ENCODE results near the gene FAM193A.

Gene FAM193A

DNA sequence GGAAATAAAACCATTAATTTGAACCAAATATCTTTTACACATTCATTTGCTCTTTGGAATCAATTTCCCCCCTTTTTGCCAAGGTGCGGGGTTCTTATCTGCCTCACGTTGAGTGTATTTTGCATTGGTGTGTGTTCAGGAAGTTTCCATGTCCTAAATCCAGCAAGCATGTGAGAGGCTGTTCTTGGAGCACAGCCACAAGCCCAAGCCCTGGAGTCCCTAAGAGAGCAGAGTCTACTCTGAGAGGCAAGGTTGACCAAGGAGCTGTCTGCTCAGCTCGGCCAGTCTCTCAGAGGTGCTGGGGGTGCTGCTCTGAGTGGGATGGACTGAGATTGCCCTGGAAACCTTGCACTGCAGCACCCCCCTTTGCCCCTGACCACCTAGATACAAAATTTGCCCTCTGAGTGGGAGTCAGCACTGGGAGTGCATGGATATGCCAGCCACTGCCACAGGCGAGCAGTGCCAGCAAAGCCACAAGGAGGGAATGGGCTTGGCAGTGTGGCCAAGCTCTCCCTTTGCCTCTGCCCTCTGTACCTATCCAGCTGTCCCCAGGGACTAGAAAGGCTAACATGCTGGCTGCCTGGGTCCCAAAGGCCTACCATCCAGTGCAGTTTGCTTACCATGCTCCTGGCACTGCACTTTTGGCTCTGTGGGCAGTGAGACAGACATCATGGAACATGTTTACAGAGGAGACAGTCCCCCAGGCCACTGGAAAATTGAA is 20.5 kb upstream of the FAM193A start:
- H3K27ac ChIP-seq (ENCODE audit: low read depth, low read length, poor library complexity, severe bottlenecking): no peak overlapping the region
- no peaks in the 10 kb centered on the region for H3K27me3 ChIP-seq (ENCODE audit: insufficient read depth, low read length)
- no peaks in the 10 kb centered on the region for H4K20me1 ChIP-seq (ENCODE audit: insufficient read depth, low read length)
- H2AFZ ChIP-seq (ENCODE audit: low read length): no peak overlapping the region
- no peaks in the 10 kb centered on the region for H3F3A ChIP-seq (ENCODE audit: insufficient read depth, low read length)
- no peaks in the 10 kb centered on the region for H3K79me2 ChIP-seq (ENCODE audit: insufficient read depth, low read length)
- no peak for TF ChIP-seq EZH2 (IDR thresholded peaks at IDR 0.05; ENCODE audit: borderline replicate concordance, low read length)
- TF ChIP-seq, protein P1, sequence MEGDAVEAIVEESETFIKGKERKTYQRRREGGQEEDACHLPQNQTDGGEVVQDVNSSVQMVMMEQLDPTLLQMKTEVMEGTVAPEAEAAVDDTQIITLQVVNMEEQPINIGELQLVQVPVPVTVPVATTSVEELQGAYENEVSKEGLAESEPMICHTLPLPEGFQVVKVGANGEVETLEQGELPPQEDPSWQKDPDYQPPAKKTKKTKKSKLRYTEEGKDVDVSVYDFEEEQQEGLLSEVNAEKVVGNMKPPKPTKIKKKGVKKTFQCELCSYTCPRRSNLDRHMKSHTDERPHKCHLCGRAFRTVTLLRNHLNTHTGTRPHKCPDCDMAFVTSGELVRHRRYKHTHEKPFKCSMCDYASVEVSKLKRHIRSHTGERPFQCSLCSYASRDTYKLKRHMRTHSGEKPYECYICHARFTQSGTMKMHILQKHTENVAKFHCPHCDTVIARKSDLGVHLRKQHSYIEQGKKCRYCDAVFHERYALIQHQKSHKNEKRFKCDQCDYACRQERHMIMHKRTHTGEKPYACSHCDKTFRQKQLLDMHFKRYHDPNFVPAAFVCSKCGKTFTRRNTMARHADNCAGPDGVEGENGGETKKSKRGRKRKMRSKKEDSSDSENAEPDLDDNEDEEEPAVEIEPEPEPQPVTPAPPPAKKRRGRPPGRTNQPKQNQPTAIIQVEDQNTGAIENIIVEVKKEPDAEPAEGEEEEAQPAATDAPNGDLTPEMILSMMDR (IDR thresholded peaks at IDR 0.05; ENCODE audit: low read length): no peak
- no peak overlapping the region for H3K9ac ChIP-seq (ENCODE audit: low read length)
- no peak overlapping the region for H3K4me2 ChIP-seq (ENCODE audit: low read length)
- H3K9me3 ChIP-seq (ENCODE audit: low read length): no peaks in the 10 kb centered on the region
- H3K9me2 ChIP-seq (ENCODE audit: low read depth, low read length): no peaks in the 10 kb centered on the region
- peaks cover 23% of the 10 kb centered on the region for H3K36me3 ChIP-seq (ENCODE audit: insufficient read depth, low read length)
- no peaks in the 10 kb centered on the region for H3K4me1 ChIP-seq (ENCODE audit: insufficient read depth, low read length, severe bottlenecking)
- H3K4me3 ChIP-seq (ENCODE audit: low read depth, low read length, poor library complexity, severe bottlenecking): no peak overlapping the region

- H3K4me3 ChIP-seq (ENCODE audit: low read depth, low read length, poor library complexity, severe bottlenecking): no peak overlapping the region
- no peaks in the 10 kb centered on the region for H3K9me3 ChIP-seq (ENCODE audit: low read length)
- no peak overlapping the region for H3K4me2 ChIP-seq (ENCODE audit: low read length)
- no peak for TF ChIP-seq EZH2 (IDR thresholded peaks at IDR 0.05; ENCODE audit: borderline replicate concordance, low read length)
- TF ChIP-seq, protein P1 (IDR thresholded peaks at IDR 0.05; ENCODE audit: low read length): no peak
- peaks cover 22% of the 10 kb centered on the region for H3K36me3 ChIP-seq (ENCODE audit: insufficient read depth, low read length)
- no peak overlapping the region for H2AFZ ChIP-seq (ENCODE audit: low read length)
- H3K79me2 ChIP-seq (ENCODE audit: insufficient read depth, low read length): no peaks in the 10 kb centered on the region
- H3K27ac ChIP-seq (ENCODE audit: low read depth, low read length, poor library complexity, severe bottlenecking): no peak overlapping the region
- no peaks in the 10 kb centered on the region for H3K4me1 ChIP-seq (ENCODE audit: insufficient read depth, low read length, severe bottlenecking)
- no peaks in the 10 kb centered on the region for H3K9me2 ChIP-seq (ENCODE audit: low read depth, low read length)
- no peaks in the 10 kb centered on the region for H3K27me3 ChIP-seq (ENCODE audit: insufficient read depth, low read length)
- H3F3A ChIP-seq (ENCODE audit: insufficient read depth, low read length): no peaks in the 10 kb centered on the region
- H3K9ac ChIP-seq (ENCODE audit: low read length): no peak overlapping the region
- H4K20me1 ChIP-seq (ENCODE audit: insufficient read depth, low read length): no peaks in the 10 kb centered on the region
Measured at GRCh38 chr4:2516635-2517034, 19.8 kb upstream of the FAM193A start.

DNA sequence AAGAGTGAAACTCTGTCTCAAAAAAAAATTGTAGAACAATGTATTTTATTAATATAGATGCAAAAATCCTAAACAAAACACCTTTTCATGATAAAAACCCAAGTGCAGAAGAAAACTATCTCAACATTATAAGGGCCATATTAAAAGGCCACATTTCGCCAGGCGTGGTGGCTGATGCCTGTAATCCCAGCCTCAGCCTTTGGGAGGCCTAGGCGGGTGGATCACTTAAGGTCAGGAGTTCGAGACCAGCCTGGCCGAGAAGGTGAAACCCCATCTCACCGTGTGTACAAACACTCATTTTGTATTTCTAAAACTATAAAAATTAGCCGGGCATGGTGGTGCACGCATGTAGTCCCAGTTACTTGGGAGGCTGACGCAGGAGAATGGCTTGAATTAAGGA is 9.9 kb upstream of the FAM193A start:
- H3K79me2 ChIP-seq (ENCODE audit: insufficient read depth, low read length): no peaks in the 10 kb centered on the region
- H4K20me1 ChIP-seq (ENCODE audit: insufficient read depth, low read length): no peaks in the 10 kb centered on the region
- H3K4me2 ChIP-seq (ENCODE audit: low read length): no peak overlapping the region
- no peaks in the 10 kb centered on the region for H3K9me2 ChIP-seq (ENCODE audit: low read depth, low read length)
- no peak overlapping the region for H3K9ac ChIP-seq (ENCODE audit: low read length)
- no peaks in the 10 kb centered on the region for H3K36me3 ChIP-seq (ENCODE audit: insufficient read depth, low read length)
- no peaks in the 10 kb centered on the region for H3K9me3 ChIP-seq (ENCODE audit: low read length)
- H3F3A ChIP-seq (ENCODE audit: insufficient read depth, low read length): no peaks in the 10 kb centered on the region
- H3K4me3 ChIP-seq (ENCODE audit: low read depth, low read length, poor library complexity, severe bottlenecking): no peak overlapping the region
- no peak for TF ChIP-seq EZH2 (IDR thresholded peaks at IDR 0.05; ENCODE audit: borderline replicate concordance, low read length)
- TF ChIP-seq, protein P1 (IDR thresholded peaks at IDR 0.05; ENCODE audit: low read length): no peak
- H3K27ac ChIP-seq (ENCODE audit: low read depth, low read length, poor library complexity, severe bottlenecking): no peak overlapping the region
- no peaks in the 10 kb centered on the region for H3K27me3 ChIP-seq (ENCODE audit: insufficient read depth, low read length)
- no peaks in the 10 kb centered on the region for H3K4me1 ChIP-seq (ENCODE audit: insufficient read depth, low read length, severe bottlenecking)
- H2AFZ ChIP-seq (ENCODE audit: low read length): no peak overlapping the region

Data from OCI-LY1 (cell line).